HepG2 (cell line): ENCODE results near the gene VPREB3. TPM values are rescaled to one million over a fixed set of nuclear protein-coding genes. Genes with fewer than 3 reads are reported as not detected.

Experiments used
- ATAC-seq: fragments of 200-7000 bp; cut with Tn5 transposase; 3 replicates; pipeline ENCODE4 v1.9.1; 2020; ENCODE audit warnings: mild to moderate bottlenecking, moderate library complexity
- BruUV-seq: library from RNA; stranded (reverse); fragments of 400-500 nt; replicated peaks from 2 replicates; lab custom pipeline; 2021; lab: Mats Ljungman, UMichigan
- CTCF ChIA-PET: fragments of 300-600 bp; formaldehyde crosslinking; extraction: SDS; loops from one replicate; lab custom pipeline; 2021; ENCODE audit warnings: low total read pairs, inconsistent platforms, low intra/inter-chr PET ratio; lab: Yijun Ruan, JAX
- POLR2A ChIA-PET: fragments of 350-600 bp; sonication (Branson Sonifier 250); formaldehyde crosslinking; loops from one replicate; lab custom pipeline; 2020; ENCODE audit warnings: antibody characterized with exemption, inconsistent platforms; lab: Yijun Ruan, JAX
- DNase-seq: peaks from one replicate; pipeline ENCODE4 v3.0.0-alpha.2; 2015; ENCODE audit warnings: low spot score
- FAIRE-seq: peaks from 3 replicates; lab custom pipeline; 2011; peaks lifted over from hg19 to GRCh38; lab: Jason Lieb, UNC
- H2AFZ ChIP-seq: one replicate; pipeline ENCODE4 v1.6.1; 2011; ENCODE audit warnings: low read length, inconsistent platforms
- H3K27ac ChIP-seq: fragments of 300-600 bp; 3 replicates; pipeline ENCODE4 v1.8.0; 2011; ENCODE audit warnings: mixed run types, mild to moderate bottlenecking, mixed read lengths, low read length, inconsistent platforms; ENCODE audit not compliant: insufficient read depth; ENCODE audit errors: extremely low read length
- H3K27me3 ChIP-seq, 2 experiments: fragments of 200-600 bp in 1 of 2; 2 replicates in 1 of 2; 3 replicates in 1 of 2; pipeline versions ENCODE4 v1.6.0 to v1.8.0; 2011; ENCODE audit warnings: low read length in 2 of 2, mild to moderate bottlenecking in 2 of 2, moderate library complexity in 2 of 2, inconsistent platforms in 1 of 2; ENCODE audit not compliant: insufficient read depth in 2 of 2, control insufficient read depth in 1 of 2
- H3K36me3 ChIP-seq, 2 experiments: fragments of 200-600 bp in 1 of 2; replicated peaks in 1 of 2; 2 replicates in 1 of 2; 3 replicates in 1 of 2; pipeline versions ENCODE4 v1.5.1 to v1.8.0; 2011; ENCODE audit warnings: low read length in 2 of 2, inconsistent platforms in 1 of 2; ENCODE audit not compliant: insufficient read depth in 2 of 2, control insufficient read depth in 1 of 2
- H3K4me1 ChIP-seq: 2 replicates; pipeline ENCODE4 v1.5.1; 2012; ENCODE audit warnings: low read length, inconsistent platforms; ENCODE audit not compliant: insufficient read depth
- H3K4me2 ChIP-seq: 2 replicates; pipeline ENCODE4 v1.6.0; 2011; ENCODE audit warnings: low read depth, low read length, inconsistent platforms
- H3K4me3 ChIP-seq, 3 experiments: fragments of 200-600 bp in 1 of 3; sonication (generic), shearing (Covaris generic) in 1 of 3; replicated peaks in 1 of 3; 2 replicates each; pipeline ENCODE4 v1.5.1; 2011 to 2016; ENCODE audit warnings: low read length in 3 of 3, inconsistent platforms in 2 of 3, low read depth in 2 of 3, mild to moderate bottlenecking in 2 of 3, control low read depth in 1 of 3, mixed read lengths in 1 of 3; ENCODE audit not compliant: insufficient read depth in 1 of 3
- H3K79me2 ChIP-seq: one replicate; pipeline ENCODE4 v1.6.1; 2011; ENCODE audit warnings: low read length, inconsistent platforms; ENCODE audit not compliant: insufficient read depth
- H3K9ac ChIP-seq: 2 replicates; pipeline ENCODE4 v1.6.0; 2011; ENCODE audit warnings: mild to moderate bottlenecking, low read depth, low read length, inconsistent platforms; ENCODE audit not compliant: insufficient read depth
- H3K9me3 ChIP-seq: 2 replicates; pipeline ENCODE4 v1.5.1; 2012; ENCODE audit warnings: mild to moderate bottlenecking, low read length
- H4K20me1 ChIP-seq: 2 replicates; pipeline ENCODE4 v1.6.0; 2011; ENCODE audit warnings: inconsistent platforms, mild to moderate bottlenecking, low read length, moderate library complexity; ENCODE audit not compliant: insufficient read depth
- ARNTL ChIP-seq: sonication (generic); formaldehyde crosslinking; IDR thresholded peaks from 2 replicates; pipeline ENCODE4 v1.4.0; 2020; ENCODE audit warnings: mild to moderate bottlenecking, missing genetic modification reagents
- CHCHD3 ChIP-seq: sonication (generic); formaldehyde crosslinking; IDR thresholded peaks from 2 replicates; pipeline ENCODE4 v1.8.0; 2022; ENCODE audit warnings: mild to moderate bottlenecking, missing genetic modification reagents, moderate library complexity
- TCF7L2 ChIP-seq: IDR thresholded peaks from 2 replicates; pipeline ENCODE4 v1.6.1; 2011; ENCODE audit warnings: mild to moderate bottlenecking, low read depth, low read length, moderate library complexity
- ZNF317 ChIP-seq: sonication (generic); formaldehyde crosslinking; IDR thresholded peaks from 2 replicates; pipeline ENCODE4 v1.5.0; 2020; ENCODE audit warnings: mild to moderate bottlenecking, missing genetic modification reagents
- WGBS: methylation state at CpG from one replicate; pipeline ENCODE4 v1.1.6; 2017; ENCODE audit warnings: low lambda C conversion rate; 5-methylcytosine and 5-hydroxymethylcytosine counted together
- in situ Hi-C: cut with HindIII; loops from 2 replicates; pipeline ENCODE4 v1.10.0; 2017; ENCODE audit warnings: low pct_unique_long_range_greater_than_20kb; ENCODE audit not compliant: extremely low pct_ligation_motif_present
- intact Hi-C: fragments of 100-400 bp; cut with micrococcal nuclease; formaldehyde crosslinking; loops from one replicate; pipeline ENCODE4 v1.10.0; 2022; ENCODE audit not compliant: unreplicated experiment
- polyA plus RNA-seq, 8 experiments: library from polyadenylated mRNA; depleted of rRNA in 3 of 8; stranded (reverse) in 7 of 8; unstranded in 1 of 8; fragments of >200 nt; fragmentation: Illumina TruSeq in 4 of 8; extraction: Trizol in 4 of 8; gene quantifications; 2 replicates each; pipeline versions ENCODE4 v1.2.1 to v1.2.3, GENCODE V29; 2011 to 2016; ENCODE audit warnings: low read depth in 4 of 8, missing spikeins in 1 of 8, mixed read lengths in 1 of 8; ENCODE audit not compliant: insufficient read depth in 1 of 8
- total RNA-seq, 5 experiments: library from RNA; depleted of rRNA; stranded (reverse); fragments of >200 nt; fragmentation: Illumina TruSeq; extraction: Trizol; gene quantifications; 2 replicates each; pipeline ENCODE4 v1.2.3, GENCODE V29; 2016; ENCODE audit warnings: low read depth in 1 of 5
- TF ChIP-seq, protein P1 (sequence below): sonication (generic); formaldehyde crosslinking; IDR thresholded peaks from 2 replicates; pipeline ENCODE4 v1.4.0; 2020; ENCODE audit warnings: missing genetic modification reagents
- TF ChIP-seq, protein P2 (sequence below): sonication (generic); formaldehyde crosslinking; IDR thresholded peaks from 2 replicates; pipeline ENCODE4 v1.4.0; 2020; ENCODE audit warnings: low read depth, missing genetic modification reagents
- TF ChIP-seq, protein P3 (sequence below): sonication (generic); formaldehyde crosslinking; IDR thresholded peaks from 2 replicates; pipeline ENCODE4 v1.4.0; 2020; ENCODE audit warnings: missing genetic modification reagents

The VPREB3 gene
- total and polyA plus RNA-seq, 2 of the 13 experiments (the other 11 are each of a cell fraction or from before 2014, with no cell fraction given), result 0.22 TPM; not detected in 1

DNA sequence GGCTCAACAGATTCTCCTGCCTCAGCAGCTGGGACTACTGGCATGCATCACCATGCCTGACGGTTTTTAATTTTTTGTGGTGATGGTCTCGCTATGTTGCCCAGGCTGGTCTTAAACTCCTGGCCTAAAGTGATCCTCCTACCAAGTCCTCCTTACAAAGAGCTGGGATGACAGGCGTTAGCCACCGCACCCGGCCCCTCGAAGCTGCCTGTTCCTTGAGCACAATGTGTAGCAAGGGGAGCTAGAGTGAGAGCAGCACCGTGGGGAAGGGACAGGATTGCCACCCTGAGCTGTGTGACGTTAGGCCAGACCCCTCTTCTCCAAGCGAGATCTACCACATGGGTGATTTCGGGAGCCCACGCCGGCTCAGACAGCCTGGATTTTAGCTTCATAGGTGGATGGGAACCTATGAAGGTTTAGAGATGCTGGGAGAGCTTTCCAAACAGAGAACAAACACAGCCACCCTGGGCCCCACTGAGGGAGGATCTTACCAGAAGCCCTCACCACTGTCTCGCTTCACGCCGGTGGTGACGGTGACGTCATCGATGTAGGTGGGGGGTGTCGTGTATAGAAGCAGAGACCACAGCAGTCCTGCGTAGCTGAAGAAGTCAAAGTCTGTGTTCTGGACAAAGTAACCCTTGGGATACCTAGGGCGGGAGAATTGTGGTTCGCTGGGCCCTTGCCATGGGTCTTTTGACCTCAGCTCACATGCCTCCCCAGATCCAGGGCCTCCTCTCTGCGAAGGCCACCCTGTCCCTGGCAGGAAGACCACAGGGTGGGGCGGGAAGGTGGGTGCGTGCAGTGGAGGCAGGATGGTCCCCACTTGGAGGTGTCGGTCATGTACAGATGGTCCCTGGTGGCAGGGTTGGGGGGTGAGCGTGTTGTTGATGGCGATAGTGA, 40.3 kb downstream of the VPREB3 start (continued):
- TF ChIP-seq, protein P1, sequence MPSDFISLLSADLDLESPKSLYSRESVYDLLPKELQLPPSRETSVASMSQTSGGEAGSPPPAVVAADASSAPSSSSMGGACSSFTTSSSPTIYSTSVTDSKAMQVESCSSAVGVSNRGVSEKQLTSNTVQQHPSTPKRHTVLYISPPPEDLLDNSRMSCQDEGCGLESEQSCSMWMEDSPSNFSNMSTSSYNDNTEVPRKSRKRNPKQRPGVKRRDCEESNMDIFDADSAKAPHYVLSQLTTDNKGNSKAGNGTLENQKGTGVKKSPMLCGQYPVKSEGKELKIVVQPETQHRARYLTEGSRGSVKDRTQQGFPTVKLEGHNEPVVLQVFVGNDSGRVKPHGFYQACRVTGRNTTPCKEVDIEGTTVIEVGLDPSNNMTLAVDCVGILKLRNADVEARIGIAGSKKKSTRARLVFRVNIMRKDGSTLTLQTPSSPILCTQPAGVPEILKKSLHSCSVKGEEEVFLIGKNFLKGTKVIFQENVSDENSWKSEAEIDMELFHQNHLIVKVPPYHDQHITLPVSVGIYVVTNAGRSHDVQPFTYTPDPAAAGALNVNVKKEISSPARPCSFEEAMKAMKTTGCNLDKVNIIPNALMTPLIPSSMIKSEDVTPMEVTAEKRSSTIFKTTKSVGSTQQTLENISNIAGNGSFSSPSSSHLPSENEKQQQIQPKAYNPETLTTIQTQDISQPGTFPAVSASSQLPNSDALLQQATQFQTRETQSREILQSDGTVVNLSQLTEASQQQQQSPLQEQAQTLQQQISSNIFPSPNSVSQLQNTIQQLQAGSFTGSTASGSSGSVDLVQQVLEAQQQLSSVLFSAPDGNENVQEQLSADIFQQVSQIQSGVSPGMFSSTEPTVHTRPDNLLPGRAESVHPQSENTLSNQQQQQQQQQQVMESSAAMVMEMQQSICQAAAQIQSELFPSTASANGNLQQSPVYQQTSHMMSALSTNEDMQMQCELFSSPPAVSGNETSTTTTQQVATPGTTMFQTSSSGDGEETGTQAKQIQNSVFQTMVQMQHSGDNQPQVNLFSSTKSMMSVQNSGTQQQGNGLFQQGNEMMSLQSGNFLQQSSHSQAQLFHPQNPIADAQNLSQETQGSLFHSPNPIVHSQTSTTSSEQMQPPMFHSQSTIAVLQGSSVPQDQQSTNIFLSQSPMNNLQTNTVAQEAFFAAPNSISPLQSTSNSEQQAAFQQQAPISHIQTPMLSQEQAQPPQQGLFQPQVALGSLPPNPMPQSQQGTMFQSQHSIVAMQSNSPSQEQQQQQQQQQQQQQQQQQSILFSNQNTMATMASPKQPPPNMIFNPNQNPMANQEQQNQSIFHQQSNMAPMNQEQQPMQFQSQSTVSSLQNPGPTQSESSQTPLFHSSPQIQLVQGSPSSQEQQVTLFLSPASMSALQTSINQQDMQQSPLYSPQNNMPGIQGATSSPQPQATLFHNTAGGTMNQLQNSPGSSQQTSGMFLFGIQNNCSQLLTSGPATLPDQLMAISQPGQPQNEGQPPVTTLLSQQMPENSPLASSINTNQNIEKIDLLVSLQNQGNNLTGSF (CRISPR knock-in tag), result no peak
- no peak for TF ChIP-seq TCF7L2

DNA sequence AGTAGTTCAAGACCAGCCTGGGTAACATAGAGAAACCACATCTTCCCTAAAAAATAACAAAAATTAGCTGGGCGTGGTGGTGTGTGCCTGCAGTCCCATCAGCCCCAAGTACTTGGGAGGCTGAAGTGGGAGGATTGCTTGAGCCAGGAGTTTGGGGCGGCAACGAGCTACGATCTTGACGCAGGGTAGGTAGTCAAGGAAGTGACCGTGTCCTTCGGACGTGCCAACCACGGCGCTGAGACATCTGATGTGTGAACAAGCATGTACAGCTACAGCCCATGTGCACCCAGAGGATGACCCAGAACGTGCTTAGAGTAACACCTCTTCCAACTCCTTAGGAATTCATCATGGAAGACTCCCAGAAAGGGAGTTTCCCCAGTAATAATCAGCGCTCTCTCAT, 42.0 kb downstream of the VPREB3 start:
- BruUV-seq, result no TSS peak
- H4K20me1 ChIP-seq, result no peaks in the 10 kb centered on the region
- H3K79me2 ChIP-seq, result peaks cover 6% of the 10 kb centered on the region
- ATAC-seq, result no peak
- no peaks in the 10 kb centered on the region for H3K27me3 ChIP-seq
- no peak overlapping the region for H3K27ac ChIP-seq
- no peak overlapping the region for H3K9ac ChIP-seq
- peaks cover 11% of the 10 kb centered on the region for H3K4me1 ChIP-seq
- H3K4me3 ChIP-seq, result no peak overlapping the region
- no peak overlapping the region for H3K4me2 ChIP-seq
- no peak for DNase-seq
- no peak for FAIRE-seq
- POLR2A ChIA-PET, result no interaction called here
- in situ Hi-C loops, result no loop called here
- CTCF ChIA-PET, result no interaction called here
- H3K9me3 ChIP-seq, result no peaks in the 10 kb centered on the region
- H3K36me3 ChIP-seq, result peaks cover 7 to 52% of the 10 kb centered on the region in 2 experiments; a peak in 4 of 5 replicates
- intact Hi-C loops, result no loop called here
- H2AFZ ChIP-seq, result no peak overlapping the region
- WGBS, result 99% methylated on average over 12 of the region's 12 CpGs
- TF ChIP-seq, protein P2, sequence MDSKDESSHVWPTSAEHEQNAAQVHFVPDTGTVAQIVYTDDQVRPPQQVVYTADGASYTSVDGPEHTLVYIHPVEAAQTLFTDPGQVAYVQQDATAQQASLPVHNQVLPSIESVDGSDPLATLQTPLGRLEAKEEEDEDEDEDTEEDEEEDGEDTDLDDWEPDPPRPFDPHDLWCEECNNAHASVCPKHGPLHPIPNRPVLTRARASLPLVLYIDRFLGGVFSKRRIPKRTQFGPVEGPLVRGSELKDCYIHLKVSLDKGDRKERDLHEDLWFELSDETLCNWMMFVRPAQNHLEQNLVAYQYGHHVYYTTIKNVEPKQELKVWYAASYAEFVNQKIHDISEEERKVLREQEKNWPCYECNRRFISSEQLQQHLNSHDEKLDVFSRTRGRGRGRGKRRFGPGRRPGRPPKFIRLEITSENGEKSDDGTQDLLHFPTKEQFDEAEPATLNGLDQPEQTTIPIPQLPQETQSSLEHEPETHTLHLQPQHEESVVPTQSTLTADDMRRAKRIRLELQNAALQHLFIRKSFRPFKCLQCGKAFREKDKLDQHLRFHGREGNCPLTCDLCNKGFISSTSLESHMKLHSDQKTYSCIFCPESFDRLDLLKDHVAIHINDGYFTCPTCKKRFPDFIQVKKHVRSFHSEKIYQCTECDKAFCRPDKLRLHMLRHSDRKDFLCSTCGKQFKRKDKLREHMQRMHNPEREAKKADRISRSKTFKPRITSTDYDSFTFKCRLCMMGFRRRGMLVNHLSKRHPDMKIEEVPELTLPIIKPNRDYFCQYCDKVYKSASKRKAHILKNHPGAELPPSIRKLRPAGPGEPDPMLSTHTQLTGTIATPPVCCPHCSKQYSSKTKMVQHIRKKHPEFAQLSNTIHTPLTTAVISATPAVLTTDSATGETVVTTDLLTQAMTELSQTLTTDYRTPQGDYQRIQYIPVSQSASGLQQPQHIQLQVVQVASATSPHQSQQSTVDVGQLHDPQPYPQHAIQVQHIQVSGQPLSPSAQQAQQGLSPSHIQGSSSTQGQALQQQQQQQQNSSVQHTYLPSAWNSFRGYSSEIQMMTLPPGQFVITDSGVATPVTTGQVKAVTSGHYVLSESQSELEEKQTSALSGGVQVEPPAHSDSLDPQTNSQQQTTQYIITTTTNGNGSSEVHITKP (CRISPR knock-in tag), result no peak
- no peak for TF ChIP-seq CHCHD3
- TF ChIP-seq, protein P3, sequence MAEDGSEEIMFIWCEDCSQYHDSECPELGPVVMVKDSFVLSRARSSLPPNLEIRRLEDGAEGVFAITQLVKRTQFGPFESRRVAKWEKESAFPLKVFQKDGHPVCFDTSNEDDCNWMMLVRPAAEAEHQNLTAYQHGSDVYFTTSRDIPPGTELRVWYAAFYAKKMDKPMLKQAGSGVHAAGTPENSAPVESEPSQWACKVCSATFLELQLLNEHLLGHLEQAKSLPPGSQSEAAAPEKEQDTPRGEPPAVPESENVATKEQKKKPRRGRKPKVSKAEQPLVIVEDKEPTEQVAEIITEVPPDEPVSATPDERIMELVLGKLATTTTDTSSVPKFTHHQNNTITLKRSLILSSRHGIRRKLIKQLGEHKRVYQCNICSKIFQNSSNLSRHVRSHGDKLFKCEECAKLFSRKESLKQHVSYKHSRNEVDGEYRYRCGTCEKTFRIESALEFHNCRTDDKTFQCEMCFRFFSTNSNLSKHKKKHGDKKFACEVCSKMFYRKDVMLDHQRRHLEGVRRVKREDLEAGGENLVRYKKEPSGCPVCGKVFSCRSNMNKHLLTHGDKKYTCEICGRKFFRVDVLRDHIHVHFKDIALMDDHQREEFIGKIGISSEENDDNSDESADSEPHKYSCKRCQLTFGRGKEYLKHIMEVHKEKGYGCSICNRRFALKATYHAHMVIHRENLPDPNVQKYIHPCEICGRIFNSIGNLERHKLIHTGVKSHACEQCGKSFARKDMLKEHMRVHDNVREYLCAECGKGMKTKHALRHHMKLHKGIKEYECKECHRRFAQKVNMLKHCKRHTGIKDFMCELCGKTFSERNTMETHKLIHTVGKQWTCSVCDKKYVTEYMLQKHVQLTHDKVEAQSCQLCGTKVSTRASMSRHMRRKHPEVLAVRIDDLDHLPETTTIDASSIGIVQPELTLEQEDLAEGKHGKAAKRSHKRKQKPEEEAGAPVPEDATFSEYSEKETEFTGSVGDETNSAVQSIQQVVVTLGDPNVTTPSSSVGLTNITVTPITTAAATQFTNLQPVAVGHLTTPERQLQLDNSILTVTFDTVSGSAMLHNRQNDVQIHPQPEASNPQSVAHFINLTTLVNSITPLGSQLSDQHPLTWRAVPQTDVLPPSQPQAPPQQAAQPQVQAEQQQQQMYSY (CRISPR knock-in tag), result no peak
- TF ChIP-seq ARNTL (CRISPR knock-in tag), result no peak
- no peak for TF ChIP-seq ZNF317
